ENCODE results near the gene RBMS3.
A peak's percentile ranks its signal among the peaks of the same experiment; 100 is the strongest.
"Not testable (repeated sequence)": the region's sequence is repeated elsewhere in the genome, so short reads cannot be mapped to it uniquely, and the experiment has no call there.

The RBMS3 gene

DNA sequence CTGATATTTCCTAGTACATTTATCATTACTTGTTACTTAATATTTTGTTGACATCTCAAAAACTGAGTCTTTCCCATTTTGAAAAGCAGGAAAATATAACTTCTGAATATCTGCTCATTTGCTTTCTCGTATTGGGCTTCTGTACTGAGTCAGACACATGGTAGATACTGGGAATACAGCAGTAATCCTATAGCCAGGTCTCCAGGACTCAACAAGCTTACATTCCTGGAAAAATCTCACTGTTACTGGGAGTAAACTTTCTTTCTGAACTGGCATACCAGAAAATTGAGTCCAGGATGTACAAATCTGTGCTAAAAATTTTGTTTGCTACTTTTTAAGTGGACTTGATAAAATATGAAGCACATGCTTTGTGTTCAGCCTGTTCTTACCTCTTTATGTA is 240.4 kb downstream of the RBMS3 start:
- POLR2A ChIA-PET: interaction anchor here (0.8 kb wide), 1 partner anchor 18 kb away, joined by 3 read pairs; no protein-coding TSS in a partner anchor

DNA sequence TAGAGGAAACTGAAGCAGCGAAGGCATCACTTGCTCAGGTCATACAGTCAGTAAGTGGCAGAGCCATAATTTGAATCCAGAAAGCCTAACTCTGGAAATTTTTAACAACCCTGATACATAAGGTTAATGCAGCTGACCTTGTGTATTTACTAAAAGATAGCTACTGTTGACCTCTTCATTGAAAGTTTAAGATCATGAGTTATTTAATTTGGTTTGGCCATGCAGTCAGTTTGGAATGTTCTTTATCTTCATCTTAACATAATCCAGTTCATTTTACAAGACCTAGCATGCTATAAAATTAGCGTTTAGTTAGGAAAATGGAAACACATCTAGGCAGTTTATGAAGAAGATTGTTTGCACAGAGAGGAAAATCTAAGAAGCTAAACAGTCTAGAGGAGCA is 240.9 kb downstream of the RBMS3 start:
- ChIA-PET POLR2A (interaction anchor here (0.8 kb wide), 1 partner anchor 17 kb away, joined by 3 read pairs; no protein-coding TSS in a partner anchor), CTCF (no interaction called here)
- WGBS (ENCODE audit: insufficient coverage): 100% methylated on average over 2 of the region's 2 CpGs
- no peak overlapping the region for H3K27ac ChIP-seq (ENCODE audit: insufficient read depth in 1 of 2, low read depth in 1 of 2, low read length in 2 of 2, poor library complexity in 1 of 2, severe bottlenecking in 2 of 2)
- H3K36me3 ChIP-seq (ENCODE audit: control insufficient read depth in 4 of 4, insufficient read depth in 4 of 4, low read length in 3 of 4): no peaks in the 10 kb centered on the region
- H3K4me1 ChIP-seq (ENCODE audit: control extremely low read depth in 1 of 4, control insufficient read depth in 4 of 4, insufficient read depth in 4 of 4, low read length in 3 of 4): peaks cover 0 to 2% (median 0%) of the 10 kb centered on the region in 4 experiments
- peaks cover 0 to 1% (median 0%) of the 10 kb centered on the region in 5 experiments for H3K27me3 ChIP-seq (replicated peaks in 2 of 5; ENCODE audit: control insufficient read depth in 4 of 5, insufficient read depth in 5 of 5, low read length in 4 of 5)
- H3K4me3 ChIP-seq (ENCODE audit: control insufficient read depth in 1 of 7, extremely low read depth in 1 of 7, insufficient read depth in 4 of 7, low read depth in 2 of 7, low read length in 6 of 7): no peak overlapping the region
- no peak for DNase-seq
- no peaks in the 10 kb centered on the region for H3K9me3 ChIP-seq (ENCODE audit: control extremely low read depth in 1 of 5, control insufficient read depth in 4 of 5, insufficient read depth in 2 of 5, low read depth in 1 of 5, low read length in 4 of 5)

More for the DNA sequence above, 240.4 kb downstream of the RBMS3 start:
- Histone ChIP-seq H3K27me3 (replicated peaks in 2 of 5; ENCODE audit: control insufficient read depth in 4 of 5, insufficient read depth in 5 of 5, low read length in 4 of 5) (peaks cover 0 to 3% (median 0%) of the 10 kb centered on the region in 5 experiments), H3K9me3 (ENCODE audit: control extremely low read depth in 1 of 5, control insufficient read depth in 4 of 5, insufficient read depth in 2 of 5, low read depth in 1 of 5, low read length in 4 of 5) (no peaks in the 10 kb centered on the region), H3K4me3 (ENCODE audit: control insufficient read depth in 1 of 7, extremely low read depth in 1 of 7, insufficient read depth in 4 of 7, low read depth in 2 of 7, low read length in 6 of 7) (no peak overlapping the region), H3K27ac (ENCODE audit: insufficient read depth in 1 of 2, low read depth in 1 of 2, low read length in 2 of 2, poor library complexity in 1 of 2, severe bottlenecking in 2 of 2) (no peak overlapping the region), H3K4me1 (ENCODE audit: control extremely low read depth in 1 of 4, control insufficient read depth in 4 of 4, insufficient read depth in 4 of 4, low read length in 3 of 4) (peaks cover 0 to 2% (median 0%) of the 10 kb centered on the region in 4 experiments), H3K36me3 (ENCODE audit: control insufficient read depth in 4 of 4, insufficient read depth in 4 of 4, low read length in 3 of 4) (no peaks in the 10 kb centered on the region)
- WGBS (ENCODE audit: insufficient coverage): 80% methylated on average over 1 of the region's 1 CpG
- no peak for DNase-seq
- CTCF ChIA-PET: no interaction called here

DNA sequence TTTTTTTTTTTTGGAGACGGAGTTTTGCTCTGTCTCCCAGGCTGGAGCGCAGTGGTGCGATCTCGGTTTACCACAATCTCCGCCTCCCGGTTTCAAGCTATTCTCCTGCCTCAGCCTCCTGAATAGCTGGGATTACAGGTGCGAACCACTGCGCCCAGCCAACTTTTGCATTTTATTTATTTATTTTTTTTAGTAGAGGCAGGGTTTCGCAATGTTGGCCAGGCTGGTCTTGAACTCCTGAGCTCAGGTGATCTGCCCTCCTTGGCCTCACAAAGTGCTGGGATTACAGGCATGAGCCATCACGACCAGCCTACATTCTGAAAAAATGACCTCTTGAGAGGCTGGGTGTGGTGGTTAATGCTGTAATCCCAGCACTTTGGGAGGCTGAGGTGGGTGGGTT is 243.6 kb downstream of the RBMS3 start:
- not testable (repeated sequence) for H3K4me3 ChIP-seq (ENCODE audit: control insufficient read depth in 1 of 7, extremely low read depth in 1 of 7, insufficient read depth in 4 of 7, low read depth in 2 of 7, low read length in 6 of 7); H3K36me3 ChIP-seq (ENCODE audit: control insufficient read depth in 4 of 4, insufficient read depth in 4 of 4, low read length in 3 of 4); H3K27ac ChIP-seq (ENCODE audit: insufficient read depth in 1 of 2, low read depth in 1 of 2, low read length in 2 of 2, poor library complexity in 1 of 2, severe bottlenecking in 2 of 2); H3K4me1 ChIP-seq (ENCODE audit: control extremely low read depth in 1 of 4, control insufficient read depth in 4 of 4, insufficient read depth in 4 of 4, low read length in 3 of 4); H3K9me3 ChIP-seq (ENCODE audit: control extremely low read depth in 1 of 5, control insufficient read depth in 4 of 5, insufficient read depth in 2 of 5, low read depth in 1 of 5, low read length in 4 of 5); H3K27me3 ChIP-seq (replicated peaks in 2 of 5; ENCODE audit: control insufficient read depth in 4 of 5, insufficient read depth in 5 of 5, low read length in 4 of 5); DNase-seq
- POLR2A ChIA-PET: interaction anchor here (0.7 kb wide), 1 partner anchor 170 kb away, joined by 3 read pairs; no protein-coding TSS in a partner anchor
- CTCF ChIA-PET: interaction anchor here (1.6 kb wide), 1 partner anchor 10 kb away, joined by 4 read pairs; no protein-coding TSS in a partner anchor
- WGBS (ENCODE audit: insufficient coverage): 99% methylated on average over 9 of the region's 10 CpGs

DNA sequence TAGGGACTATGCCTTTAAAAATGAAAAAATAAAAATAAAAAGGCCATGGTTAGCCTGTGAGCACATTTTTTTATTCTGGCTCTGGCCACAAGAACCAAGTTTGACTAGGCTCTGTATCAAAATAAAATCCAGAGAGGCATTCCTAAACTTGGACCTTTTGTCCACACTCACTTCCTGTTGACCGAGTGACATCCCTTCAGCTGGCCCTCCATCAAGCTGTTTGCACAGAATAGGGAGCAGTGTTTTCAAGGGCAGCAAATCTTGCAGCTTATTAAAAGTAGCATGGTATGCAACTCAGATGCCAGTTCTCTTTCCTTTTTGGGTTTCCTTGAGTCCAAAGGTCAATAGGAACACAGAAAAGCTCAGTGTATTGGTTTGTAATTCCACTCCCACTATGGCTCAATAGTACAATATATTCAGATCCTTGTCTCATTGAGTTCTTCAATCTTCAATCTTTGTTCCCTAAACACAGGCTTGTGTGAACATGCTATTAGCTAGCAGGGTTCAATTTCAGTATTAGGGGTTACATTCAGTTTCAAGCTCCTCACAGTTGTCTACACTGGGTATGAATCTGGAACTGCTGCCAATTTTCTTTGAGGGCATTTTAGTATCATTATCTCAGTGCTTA is 244.5 kb downstream of the RBMS3 start:
- H3K36me3 ChIP-seq (ENCODE audit: control insufficient read depth in 4 of 4, insufficient read depth in 4 of 4, low read length in 3 of 4): no peaks in the 10 kb centered on the region
- no peak overlapping the region for H3K27ac ChIP-seq (ENCODE audit: insufficient read depth in 1 of 2, low read depth in 1 of 2, low read length in 2 of 2, poor library complexity in 1 of 2, severe bottlenecking in 2 of 2)
- 100% methylated on average over 1 of the region's 1 CpG for WGBS (ENCODE audit: insufficient coverage)
- H3K27me3 ChIP-seq (replicated peaks in 2 of 5; ENCODE audit: control insufficient read depth in 4 of 5, insufficient read depth in 5 of 5, low read length in 4 of 5): no peaks in the 10 kb centered on the region
- DNase-seq: no peak
- no peak overlapping the region for H3K4me3 ChIP-seq (ENCODE audit: control insufficient read depth in 1 of 7, extremely low read depth in 1 of 7, insufficient read depth in 4 of 7, low read depth in 2 of 7, low read length in 6 of 7)
- H3K9me3 ChIP-seq (ENCODE audit: control extremely low read depth in 1 of 5, control insufficient read depth in 4 of 5, insufficient read depth in 2 of 5, low read depth in 1 of 5, low read length in 4 of 5): no peaks in the 10 kb centered on the region
- CTCF ChIA-PET: interaction anchor here (1.6 kb wide), 1 partner anchor 11 kb away, joined by 4 read pairs; no protein-coding TSS in a partner anchor
- H3K4me1 ChIP-seq (ENCODE audit: control extremely low read depth in 1 of 4, control insufficient read depth in 4 of 4, insufficient read depth in 4 of 4, low read length in 3 of 4): peaks cover 0 to 4% (median under 1%) of the 10 kb centered on the region in 4 experiments
- POLR2A ChIA-PET: no interaction called here

DNA sequence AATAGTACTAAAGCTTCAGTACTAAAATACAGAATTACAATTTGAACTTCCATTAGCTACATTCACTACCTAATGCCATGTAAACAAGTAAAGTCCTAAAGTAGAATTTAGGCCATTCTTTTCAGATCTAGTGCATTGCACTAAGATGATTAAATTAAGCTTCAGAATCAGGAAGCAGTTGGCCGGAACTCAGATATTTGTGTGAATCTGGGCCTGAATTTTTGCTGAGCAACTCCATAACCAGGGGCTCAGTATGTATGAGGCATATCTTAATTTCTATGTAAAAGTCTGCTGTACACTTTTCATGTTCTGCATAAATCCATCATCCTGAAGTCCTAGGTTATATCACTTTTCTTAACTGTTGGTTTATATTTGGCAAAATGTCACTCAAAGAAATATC is 246.4 kb downstream of the RBMS3 start:
- Histone ChIP-seq H3K27me3 (replicated peaks in 2 of 5; ENCODE audit: control insufficient read depth in 4 of 5, insufficient read depth in 5 of 5, low read length in 4 of 5) (no peaks in the 10 kb centered on the region), H3K4me3 (ENCODE audit: control insufficient read depth in 1 of 7, extremely low read depth in 1 of 7, insufficient read depth in 4 of 7, low read depth in 2 of 7, low read length in 6 of 7) (no peak overlapping the region), H3K9me3 (ENCODE audit: control extremely low read depth in 1 of 5, control insufficient read depth in 4 of 5, insufficient read depth in 2 of 5, low read depth in 1 of 5, low read length in 4 of 5) (no peaks in the 10 kb centered on the region), H3K36me3 (ENCODE audit: control insufficient read depth in 4 of 4, insufficient read depth in 4 of 4, low read length in 3 of 4) (no peaks in the 10 kb centered on the region), H3K4me1 (ENCODE audit: control extremely low read depth in 1 of 4, control insufficient read depth in 4 of 4, insufficient read depth in 4 of 4, low read length in 3 of 4) (peaks cover 0 to 4% (median under 1%) of the 10 kb centered on the region in 4 experiments), H3K27ac (ENCODE audit: insufficient read depth in 1 of 2, low read depth in 1 of 2, low read length in 2 of 2, poor library complexity in 1 of 2, severe bottlenecking in 2 of 2) (no peak overlapping the region)
- no CpG with 5 or more reads among the region's 1 CpG for WGBS (ENCODE audit: insufficient coverage)
- ChIA-PET CTCF (no interaction called here), POLR2A (no interaction called here)
- peak; percentile 4 to 65 (median 52) for DNase-seq

DNA sequence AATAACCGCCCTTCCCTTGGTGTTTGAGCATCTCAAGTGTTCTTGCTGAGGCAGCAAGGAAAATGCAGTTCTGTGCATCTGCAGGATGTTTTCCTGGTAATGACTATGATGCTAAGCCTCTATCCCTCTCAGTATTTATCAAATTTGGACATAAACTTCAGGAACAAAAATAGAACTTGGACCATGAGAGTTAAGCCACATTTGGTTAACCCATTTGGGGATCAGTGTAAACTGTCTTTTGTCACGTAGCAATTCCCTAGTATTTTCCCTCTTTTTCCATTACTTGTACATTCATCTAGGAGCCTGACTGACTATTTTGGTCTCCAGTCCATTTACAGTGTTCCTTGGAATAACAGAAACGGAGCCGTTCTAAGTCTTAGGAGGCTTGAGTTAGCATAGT is 250.8 kb downstream of the RBMS3 start:
- Histone ChIP-seq H3K4me1 (ENCODE audit: control extremely low read depth in 1 of 4, control insufficient read depth in 4 of 4, insufficient read depth in 4 of 4, low read length in 3 of 4) (peaks cover 0 to 4% (median 0%) of the 10 kb centered on the region in 4 experiments), H3K9me3 (ENCODE audit: control extremely low read depth in 1 of 5, control insufficient read depth in 4 of 5, insufficient read depth in 2 of 5, low read depth in 1 of 5, low read length in 4 of 5) (no peaks in the 10 kb centered on the region), H3K36me3 (ENCODE audit: control insufficient read depth in 4 of 4, insufficient read depth in 4 of 4, low read length in 3 of 4) (no peaks in the 10 kb centered on the region), H3K4me3 (ENCODE audit: control insufficient read depth in 1 of 7, extremely low read depth in 1 of 7, insufficient read depth in 4 of 7, low read depth in 2 of 7, low read length in 6 of 7) (no peak overlapping the region), H3K27me3 (replicated peaks in 2 of 5; ENCODE audit: control insufficient read depth in 4 of 5, insufficient read depth in 5 of 5, low read length in 4 of 5) (no peaks in the 10 kb centered on the region), H3K27ac (ENCODE audit: insufficient read depth in 1 of 2, low read depth in 1 of 2, low read length in 2 of 2, poor library complexity in 1 of 2, severe bottlenecking in 2 of 2) (no peak overlapping the region)
- 50% methylated on average over 2 of the region's 4 CpGs for WGBS (ENCODE audit: insufficient coverage)
- no peak for DNase-seq
- POLR2A ChIA-PET: no interaction called here
- CTCF ChIA-PET: no interaction called here

DNA sequence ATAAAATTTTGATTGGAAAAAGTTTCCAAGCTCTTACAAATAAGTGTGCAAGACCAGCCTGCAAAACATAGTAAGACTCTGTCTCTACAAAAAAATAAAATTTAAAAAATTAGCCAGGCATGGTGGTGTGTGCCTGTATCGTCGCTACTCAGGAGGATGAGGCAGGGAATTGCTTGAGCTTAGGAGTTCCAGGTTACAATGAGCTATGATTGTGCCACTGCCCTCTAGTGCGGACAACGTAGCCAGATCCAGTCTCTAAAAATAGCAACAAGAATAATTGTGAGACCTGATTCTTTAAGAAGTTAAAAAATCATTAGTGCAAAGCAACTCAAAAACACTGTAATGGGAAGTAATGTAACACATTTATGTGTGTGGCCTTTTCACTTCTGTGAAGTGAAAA is 251.6 kb downstream of the RBMS3 start:
- DNase-seq: no peak
- Histone ChIP-seq H3K4me1 (ENCODE audit: control extremely low read depth in 1 of 4, control insufficient read depth in 4 of 4, insufficient read depth in 4 of 4, low read length in 3 of 4) (no peaks in the 10 kb centered on the region), H3K36me3 (ENCODE audit: control insufficient read depth in 4 of 4, insufficient read depth in 4 of 4, low read length in 3 of 4) (no peaks in the 10 kb centered on the region), H3K4me3 (ENCODE audit: control insufficient read depth in 1 of 7, extremely low read depth in 1 of 7, insufficient read depth in 4 of 7, low read depth in 2 of 7, low read length in 6 of 7) (no peak overlapping the region), H3K9me3 (ENCODE audit: control extremely low read depth in 1 of 5, control insufficient read depth in 4 of 5, insufficient read depth in 2 of 5, low read depth in 1 of 5, low read length in 4 of 5) (no peaks in the 10 kb centered on the region), H3K27me3 (replicated peaks in 2 of 5; ENCODE audit: control insufficient read depth in 4 of 5, insufficient read depth in 5 of 5, low read length in 4 of 5) (no peaks in the 10 kb centered on the region), H3K27ac (ENCODE audit: insufficient read depth in 1 of 2, low read depth in 1 of 2, low read length in 2 of 2, poor library complexity in 1 of 2, severe bottlenecking in 2 of 2) (no peak overlapping the region)
- ChIA-PET CTCF (no interaction called here), POLR2A (no interaction called here)
- no CpG with 5 or more reads among the region's 4 CpGs for WGBS (ENCODE audit: insufficient coverage)
